A673 (cell line): ENCODE results near the gene NPAS2. TPM values are rescaled to one million over a fixed set of nuclear protein-coding genes. Genes with fewer than 3 reads are reported as not detected.

Experiments used
- BruUV-seq: library from RNA; stranded (reverse); fragments of 400-500 nt; replicated peaks from 2 replicates; lab custom pipeline; 2021; lab: Mats Ljungman, UMichigan
- CTCF ChIA-PET: fragments of 300-600 bp; sonication (Branson Sonifier 250); formaldehyde crosslinking; loops from one replicate; lab custom pipeline; 2022; ENCODE audit warnings: antibody characterized with exemption; lab: Charles Lee
- POLR2A ChIA-PET: fragments of 300-600 bp; sonication (Branson Sonifier 250); formaldehyde crosslinking; loops from one replicate; lab custom pipeline; 2022; ENCODE audit warnings: antibody characterized with exemption; ENCODE audit not compliant: low non-redundant PET; lab: Charles Lee
- DNase-seq: peaks from one replicate; pipeline ENCODE4 v3.0.0-alpha.2; 2015; ENCODE audit warnings: low spot score
- H3K27ac ChIP-seq: fragments of 200-600 bp; sonication (generic); 2 replicates; pipeline ENCODE4 v1.5.1; 2016; ENCODE audit warnings: mixed run types, low read depth, mild to moderate bottlenecking, mixed read lengths, antibody characterized with exemption, low read length; ENCODE audit not compliant: poor library complexity, severe bottlenecking
- H3K27me3 ChIP-seq: fragments of 200-600 bp; sonication (generic); replicated peaks from 2 replicates; pipeline ENCODE4 v1.6.1; 2017; ENCODE audit warnings: mixed run types, low read depth, mild to moderate bottlenecking, mixed read lengths, antibody characterized with exemption, low read length; ENCODE audit not compliant: insufficient read depth, poor library complexity
- H3K36me3 ChIP-seq: fragments of 200-600 bp; sonication (generic); 2 replicates; pipeline ENCODE4 v1.6.1; 2016; ENCODE audit warnings: mixed run types, mild to moderate bottlenecking, mixed read lengths, antibody characterized with exemption, low read length; ENCODE audit not compliant: insufficient read depth, poor library complexity, severe bottlenecking
- H3K4me1 ChIP-seq: fragments of 200-600 bp; sonication (generic); 2 replicates; pipeline ENCODE4 v1.6.1; 2017; ENCODE audit warnings: mixed run types, mild to moderate bottlenecking, mixed read lengths, antibody characterized with exemption, low read length; ENCODE audit not compliant: insufficient read depth, poor library complexity, severe bottlenecking
- H3K4me3 ChIP-seq: fragments of 200-600 bp; sonication (generic); 2 replicates; pipeline ENCODE4 v1.5.1; 2016; ENCODE audit warnings: low read depth, mixed run types, mild to moderate bottlenecking, mixed read lengths, low read length; ENCODE audit not compliant: poor library complexity, severe bottlenecking
- H3K9me3 ChIP-seq: fragments of 200-600 bp; sonication (generic); 2 replicates; pipeline ENCODE4 v1.6.1; 2016; ENCODE audit warnings: mixed run types, low read depth, mild to moderate bottlenecking, mixed read lengths, antibody characterized with exemption, low read length; ENCODE audit not compliant: poor library complexity, severe bottlenecking
- EZH2 ChIP-seq: fragments of 200-600 bp; sonication (generic); IDR thresholded peaks from 2 replicates; pipeline ENCODE4 v1.6.1; 2017; ENCODE audit warnings: borderline replicate concordance, low read depth, mild to moderate bottlenecking, mixed read lengths, antibody characterized with exemption, low read length; ENCODE audit not compliant: poor library complexity, severe bottlenecking
- intact Hi-C: fragments of 100-400 bp; cut with micrococcal nuclease; formaldehyde crosslinking; loops from one replicate; pipeline ENCODE4 v1.10.0; 2022; ENCODE audit not compliant: unreplicated experiment
- total RNA-seq: library from RNA; stranded (reverse); gene quantifications from 2 replicates; pipeline ENCODE4 v1.2.3, GENCODE V29; 2021
- TF ChIP-seq, protein P1 (sequence below): fragments of 300-800, 200-600 bp; sonication (generic); conservative IDR thresholded peaks from 2 replicates; pipeline ENCODE4 v1.5.1; 2017; ENCODE audit warnings: low read depth, mild to moderate bottlenecking, antibody characterized with exemption, low read length, moderate library complexity, mixed read lengths

Gene NPAS2
- total RNA-seq, 1 experiment from 2014 or later = 9.4 TPM

- TF ChIP-seq, protein P1, sequence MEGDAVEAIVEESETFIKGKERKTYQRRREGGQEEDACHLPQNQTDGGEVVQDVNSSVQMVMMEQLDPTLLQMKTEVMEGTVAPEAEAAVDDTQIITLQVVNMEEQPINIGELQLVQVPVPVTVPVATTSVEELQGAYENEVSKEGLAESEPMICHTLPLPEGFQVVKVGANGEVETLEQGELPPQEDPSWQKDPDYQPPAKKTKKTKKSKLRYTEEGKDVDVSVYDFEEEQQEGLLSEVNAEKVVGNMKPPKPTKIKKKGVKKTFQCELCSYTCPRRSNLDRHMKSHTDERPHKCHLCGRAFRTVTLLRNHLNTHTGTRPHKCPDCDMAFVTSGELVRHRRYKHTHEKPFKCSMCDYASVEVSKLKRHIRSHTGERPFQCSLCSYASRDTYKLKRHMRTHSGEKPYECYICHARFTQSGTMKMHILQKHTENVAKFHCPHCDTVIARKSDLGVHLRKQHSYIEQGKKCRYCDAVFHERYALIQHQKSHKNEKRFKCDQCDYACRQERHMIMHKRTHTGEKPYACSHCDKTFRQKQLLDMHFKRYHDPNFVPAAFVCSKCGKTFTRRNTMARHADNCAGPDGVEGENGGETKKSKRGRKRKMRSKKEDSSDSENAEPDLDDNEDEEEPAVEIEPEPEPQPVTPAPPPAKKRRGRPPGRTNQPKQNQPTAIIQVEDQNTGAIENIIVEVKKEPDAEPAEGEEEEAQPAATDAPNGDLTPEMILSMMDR = no peak
- no peak for TF ChIP-seq EZH2
- Histone ChIP-seq H3K9me3 (no peaks in the 10 kb centered on the region), H3K27ac (no peak overlapping the region), H3K4me1 (no peaks in the 10 kb centered on the region), H3K27me3 (no peaks in the 10 kb centered on the region), H3K36me3 (no peaks in the 10 kb centered on the region), H3K4me3 (no peak overlapping the region)
- DNase-seq = no peak
- ChIA-PET CTCF (interaction anchor here (1.0 to 1.1 kb wide), 2 partner anchors 252 to 372 kb away, joined by 3 read pairs; no protein-coding TSS in a partner anchor), POLR2A (no interaction called here)
- no TSS peak for BruUV-seq
- intact Hi-C loops = loop anchor here (5.0 kb wide), 1 partner anchor 720 kb away; no protein-coding TSS in a partner anchor
These were observed 162.5 kb downstream of the NPAS2 start for GRCh38 chr2:100982431-100982861.

GRCh38 chr2:100983201-100983600 is 163.3 kb downstream of the NPAS2 start:
- no TSS peak for BruUV-seq
- TF ChIP-seq EZH2 = no peak
- TF ChIP-seq, protein P1 = no peak
- H3K27ac ChIP-seq = no peak overlapping the region
- CTCF ChIA-PET = interaction anchor here (1.1 kb wide), 1 partner anchor 253 kb away, joined by 3 read pairs; no protein-coding TSS in a partner anchor
- no peaks in the 10 kb centered on the region for H3K4me1 ChIP-seq
- no peaks in the 10 kb centered on the region for H3K9me3 ChIP-seq
- no peaks in the 10 kb centered on the region for H3K36me3 ChIP-seq
- no peaks in the 10 kb centered on the region for H3K27me3 ChIP-seq
- H3K4me3 ChIP-seq = no peak overlapping the region
- intact Hi-C loops = loop anchor here (5.0 kb wide), 1 partner anchor 721 kb away; no protein-coding TSS in a partner anchor
- DNase-seq = no peak
- POLR2A ChIA-PET = no interaction called here

DNA sequence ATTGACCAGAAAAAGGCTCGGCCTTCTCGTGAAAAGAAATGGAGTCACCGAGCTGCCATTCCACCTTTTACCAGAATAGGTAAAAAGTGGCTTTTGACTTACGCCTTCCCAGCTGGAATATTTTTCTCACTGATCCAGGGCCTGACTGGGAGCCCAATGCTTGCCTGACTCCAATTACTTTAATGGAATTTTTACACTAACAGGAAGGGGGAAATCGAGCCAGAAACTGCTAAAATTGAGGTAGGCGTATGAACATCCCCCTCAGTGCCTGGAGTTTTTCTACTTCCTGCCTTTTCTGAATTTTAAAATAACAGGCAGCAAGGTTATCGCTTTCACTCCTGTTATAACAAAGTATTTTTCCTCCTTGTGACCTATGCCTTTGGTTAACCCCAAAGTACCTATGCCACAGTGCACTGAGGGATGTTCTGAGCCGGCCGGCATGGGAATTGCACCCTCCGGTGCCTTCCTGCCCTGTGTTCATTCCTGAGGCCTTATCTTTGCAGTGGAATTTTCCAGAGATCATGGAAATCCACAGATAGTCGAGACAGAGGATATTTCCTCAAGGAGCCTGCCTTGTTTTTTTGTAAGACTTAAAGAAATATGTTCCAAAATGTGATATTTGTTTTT is 163.9 kb downstream of the NPAS2 start:
- intact Hi-C loops = loop anchor here (5.0 kb wide), 1 partner anchor 721 kb away; no protein-coding TSS in a partner anchor
- no peak for DNase-seq
- CTCF ChIA-PET = interaction anchor here (0.6 kb wide), 1 partner anchor 366 kb away, joined by 7 read pairs; no protein-coding TSS in a partner anchor
- H3K27me3 ChIP-seq = no peaks in the 10 kb centered on the region
- no peak overlapping the region for H3K4me3 ChIP-seq
- H3K4me1 ChIP-seq = no peaks in the 10 kb centered on the region
- no peak for TF ChIP-seq EZH2
- POLR2A ChIA-PET = no interaction called here
- no TSS peak for BruUV-seq
- no peak overlapping the region for H3K27ac ChIP-seq
- H3K36me3 ChIP-seq = no peaks in the 10 kb centered on the region
- H3K9me3 ChIP-seq = no peaks in the 10 kb centered on the region
